Measurements from ENCODE around the gene MTG2. TPM values are rescaled to one million over a fixed set of nuclear protein-coding genes. Genes with fewer than 3 reads are reported as not detected.

Gene MTG2
- total and polyA plus RNA-seq, 2 of the 8 experiments (the other 6 are each of a cell fraction or from before 2014, with no cell fraction given), result 14.4 to 22.8 TPM

- Histone ChIP-seq H2BK12ac (ENCODE audit: low read depth, low read length) (no peak overlapping the region), H3K9me3 (ENCODE audit: insufficient read depth in 2 of 2, low read depth in 1 of 2, low read length in 1 of 2) (no peaks in the 10 kb centered on the region), H3K14ac (ENCODE audit: insufficient read length) (no peak overlapping the region), H3K27me3 (replicated peaks in 1 of 4; ENCODE audit: control insufficient read depth in 3 of 4, extremely low read depth in 1 of 4, insufficient read depth in 3 of 4, low read length in 3 of 4) (no peaks in the 10 kb centered on the region), H3K23me2 (ENCODE audit: low read depth, low read length) (no peaks in the 10 kb centered on the region), H3K27ac (ENCODE audit: low read depth, low read length) (no peak overlapping the region), H4K91ac (replicated peaks; ENCODE audit: insufficient read length, low read length) (no peak overlapping the region), H3K4me1 (replicated peaks in 1 of 4; ENCODE audit: control insufficient read depth in 3 of 4, insufficient read depth in 4 of 4, low read length in 3 of 4) (no peaks in the 10 kb centered on the region), H3K56ac (replicated peaks; ENCODE audit: insufficient read length, low read depth, low read length) (no peak overlapping the region), H2AFZ (ENCODE audit: low read length) (no peak overlapping the region), H2BK20ac (ENCODE audit: low read length) (no peak overlapping the region), H2BK15ac (ENCODE audit: low read length) (no peak overlapping the region), H3K4me3 (ENCODE audit: extremely low read depth in 1 of 4, insufficient read depth in 2 of 4, low read depth in 3 of 4, low read length in 4 of 4) (no peak overlapping the region), H2BK120ac (replicated peaks; ENCODE audit: low read depth, low read length) (no peak overlapping the region), H3K18ac (ENCODE audit: extremely low read depth, low read length) (no peak overlapping the region), H3K79me1 (ENCODE audit: low read depth, low read length) (no peaks in the 10 kb centered on the region), H4K20me1 (replicated peaks in 1 of 2; ENCODE audit: control insufficient read depth in 1 of 2, insufficient read depth in 2 of 2, low read length in 2 of 2) (no peaks in the 10 kb centered on the region), H3K23ac (ENCODE audit: insufficient read length) (no peak overlapping the region), H4K5ac (ENCODE audit: insufficient read length, low read depth, low read length) (no peak overlapping the region), H3K79me2 (ENCODE audit: control insufficient read depth in 1 of 2, insufficient read depth in 2 of 2, low read length in 2 of 2) (no peaks in the 10 kb centered on the region), H2BK5ac (ENCODE audit: low read depth, low read length) (no peak overlapping the region), H2AK5ac (ENCODE audit: low read depth, low read length) (no peak overlapping the region), H3K36me3 (ENCODE audit: control insufficient read depth in 2 of 4, insufficient read depth in 4 of 4, low read length in 3 of 4) (peaks cover 0 to 23% (median 10%) of the 10 kb centered on the region in 4 experiments; a peak in 7 of 8 replicates), H3K4ac (replicated peaks; ENCODE audit: insufficient read length, low read depth, low read length) (no peak overlapping the region), H3K4me2 (ENCODE audit: insufficient read depth in 1 of 2, low read depth in 2 of 2, low read length in 2 of 2) (no peak overlapping the region), H3K9ac (replicated peaks in 1 of 4; ENCODE audit: extremely low read depth in 1 of 4, low read depth in 3 of 4, low read length in 3 of 4) (no peak overlapping the region), H4K8ac (ENCODE audit: extremely low read depth, insufficient read depth, low read length) (no peak overlapping the region)
- ChIA-PET CTCF (ENCODE audit: partially characterized antibody) (interaction anchor here (1.0 to 1.5 kb wide), 2 partner anchors 8 to 61 kb away, joined by 3 to 5 read pairs; no protein-coding TSS in a partner anchor), POLR2A (ENCODE audit: partially characterized antibody) (interaction anchor here (0.7 kb wide), 1 partner anchor 19 kb away, joined by 3 read pairs; the partner anchor contains the start of gene MTG2)
- 96% methylated on average over 37 of the region's 38 CpGs; no CpG with 5 or more reads in 1 of the 2 experiments for WGBS, 2 experiments (ENCODE audit: extremely low coverage in 1 of 2, insufficient coverage in 1 of 2, insufficient read length in 1 of 2, insufficient replicate concordance in 2 of 2, low coverage in 1 of 2, low lambda C conversion rate in 2 of 2, missing lambda C conversion rate in 1 of 2)
- no peak for DNase-seq (ENCODE audit: low read depth in 1 of 2, low spot score in 2 of 2)
- FAIRE-seq, result no peak
- no peak for TF ChIP-seq CBX5 (IDR thresholded peaks at IDR 0.05; ENCODE audit: low read depth, low read length)
- TF ChIP-seq RBBP5 (IDR thresholded peaks at IDR 0.05; ENCODE audit: borderline replicate concordance, low read depth, low read length), result no peak
- TF ChIP-seq TEAD4 (IDR thresholded peaks at IDR 0.05; ENCODE audit: low read depth, low read length), result no peak
- TF ChIP-seq ATF3 (IDR thresholded peaks at IDR 0.05; ENCODE audit: insufficient read depth, low read depth, low read length), result no peak
- TF ChIP-seq KDM1A (IDR thresholded peaks at IDR 0.05; ENCODE audit: borderline replicate concordance, low read length), result no peak
- TF ChIP-seq SIRT6 (IDR thresholded peaks at IDR 0.05; ENCODE audit: low read length), result no peak
- no peak for TF ChIP-seq SP2 (IDR thresholded peaks at IDR 0.05; ENCODE audit: low read length)
- TF ChIP-seq SP1 (IDR thresholded peaks at IDR 0.05; ENCODE audit: low read depth, low read length), result no peak
- TF ChIP-seq TAF7 (optimal IDR thresholded peaks at IDR 0.05; ENCODE audit: borderline replicate concordance, low read depth, low read length), result no peak
- no peak for TF ChIP-seq SRF (IDR thresholded peaks at IDR 0.05; ENCODE audit: low read depth, low read length)
- no peak for TF ChIP-seq EP300 (IDR thresholded peaks at IDR 0.05; ENCODE audit: borderline replicate concordance in 1 of 2, low read depth in 2 of 2, low read length in 2 of 2)
- TF ChIP-seq CHD2 (IDR thresholded peaks at IDR 0.05; ENCODE audit: low read length), result no peak
Observed at GRCh38 chr20:62201173-62202082, 18.6 kb downstream of the MTG2 start.
